ENCODE results near the gene SH3PXD2A. TPM values are rescaled to one million over a fixed set of nuclear protein-coding genes. Genes with fewer than 3 reads are reported as not detected.

The SH3PXD2A gene
- total and polyA plus RNA-seq, 7 experiments from 2014 or later: 0.54 to 20.5 (median 9.9) TPM

DNA sequence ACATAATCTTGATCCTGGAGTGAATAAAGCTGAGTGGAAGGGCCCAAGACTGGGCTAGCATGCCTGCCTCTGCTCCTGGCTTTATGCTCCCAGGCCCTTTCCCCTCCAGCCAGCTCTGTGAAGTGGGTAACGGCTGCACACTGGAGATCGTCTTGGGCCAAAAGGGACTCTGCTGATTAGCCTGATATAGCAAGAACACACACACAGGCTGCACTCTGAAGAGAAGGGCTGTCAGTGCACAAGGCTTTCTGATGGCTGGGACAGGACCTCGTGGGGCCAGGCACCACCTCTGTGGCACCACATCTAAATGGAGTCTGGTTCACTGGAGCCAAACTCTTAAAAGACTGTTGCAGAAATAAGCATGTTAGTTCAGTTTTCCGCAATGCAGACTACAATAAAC lies 200.5 kb downstream of the SH3PXD2A start:
- H3K36me3 ChIP-seq (ENCODE audit: control insufficient read depth in 2 of 3, insufficient read depth in 3 of 3, low read length in 3 of 3): no peaks in the 10 kb centered on the region
- H3K9me3 ChIP-seq (ENCODE audit: control insufficient read depth in 2 of 3, low read length in 3 of 3): no peaks in the 10 kb centered on the region
- no peak overlapping the region for H3K4me3 ChIP-seq (ENCODE audit: low read length)
- peaks cover 2 to 6% of the 10 kb centered on the region in 2 donors for H3K4me1 ChIP-seq (ENCODE audit: control insufficient read depth in 2 of 2, insufficient read depth in 2 of 2, low read length in 2 of 2)
- intact Hi-C loops (cut with micrococcal nuclease): no loop called here
- no peak for ATAC-seq
- H3K27me3 Mint-ChIP-seq: no peaks in the 10 kb centered on the region
- no peak overlapping the region for H3K4me3 Mint-ChIP-seq
- H3K27ac Mint-ChIP-seq: peak overlapping the region in 2 of 9 donors; percentile 23 to 25
- ChIA-PET POLR2A (no interaction called here), CTCF (no interaction called here)
- H3K27me3 ChIP-seq (ENCODE audit: control insufficient read depth in 2 of 2, insufficient read depth in 2 of 2, low read length in 2 of 2): no peaks in the 10 kb centered on the region
- H3K36me3 Mint-ChIP-seq: peaks cover 0 to 22% (median 17%) of the 10 kb centered on the region in 5 donors
- peaks cover 0 to 7% (median 0%) of the 10 kb centered on the region in 11 donors for H3K9me3 Mint-ChIP-seq
- no peak overlapping the region for H3K27ac ChIP-seq (ENCODE audit: low read depth, low read length)
- DNase-seq: no peak
- H3K4me1 Mint-ChIP-seq: peaks cover 0 to 26% (median 7%) of the 10 kb centered on the region in 7 donors

DNA sequence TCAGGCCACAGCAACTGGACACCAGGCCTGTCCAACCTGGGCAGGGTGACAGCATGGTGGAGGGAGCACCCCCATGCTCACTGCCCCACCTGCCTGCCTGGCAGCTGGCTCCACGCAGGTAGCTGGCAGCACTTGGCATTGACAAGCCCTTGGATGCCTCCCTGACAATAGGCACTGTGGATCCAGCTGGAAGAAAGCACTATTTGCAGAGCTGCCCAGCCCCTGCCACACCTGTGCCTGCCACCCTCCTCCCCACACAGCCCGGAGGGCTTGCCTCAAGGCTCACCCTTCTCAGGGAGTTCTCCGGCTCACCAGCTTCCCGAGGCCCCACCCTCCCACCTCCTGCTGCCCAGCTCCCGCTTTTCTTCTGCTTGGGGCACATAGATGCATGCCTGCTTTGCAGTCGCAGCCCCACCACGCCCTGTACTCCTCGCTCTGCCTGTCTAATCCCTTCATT lies 201.8 kb downstream of the SH3PXD2A start:
- ChIA-PET POLR2A (no interaction called here), CTCF (no interaction called here)
- DNase-seq (no peak), ATAC-seq (no peak)
- Histone ChIP-seq H3K36me3 (ENCODE audit: control insufficient read depth in 2 of 3, insufficient read depth in 3 of 3, low read length in 3 of 3) (no peaks in the 10 kb centered on the region), H3K27me3 (ENCODE audit: control insufficient read depth in 2 of 2, insufficient read depth in 2 of 2, low read length in 2 of 2) (no peaks in the 10 kb centered on the region), H3K4me3 (ENCODE audit: low read length) (no peak overlapping the region), H3K27ac (ENCODE audit: low read depth, low read length) (no peak overlapping the region), H3K9me3 (ENCODE audit: control insufficient read depth in 2 of 3, low read length in 3 of 3) (no peaks in the 10 kb centered on the region), H3K4me1 (ENCODE audit: control insufficient read depth in 2 of 2, insufficient read depth in 2 of 2, low read length in 2 of 2) (no peaks in the 10 kb centered on the region)
- Mint-ChIP-seq H3K9me3 (peaks cover 0 to 7% (median 0%) of the 10 kb centered on the region in 11 donors), H3K27ac (peak overlapping the region in 1 of 9 donors; percentile 72), H3K27me3 (no peaks in the 10 kb centered on the region), H3K36me3 (peaks cover 0 to 22% (median 17%) of the 10 kb centered on the region in 5 donors), H3K4me1 (peaks cover 0 to 18% (median 0%) of the 10 kb centered on the region in 7 donors), H3K4me3 (no peak overlapping the region)
- intact Hi-C loops (cut with micrococcal nuclease): no loop called here

DNA sequence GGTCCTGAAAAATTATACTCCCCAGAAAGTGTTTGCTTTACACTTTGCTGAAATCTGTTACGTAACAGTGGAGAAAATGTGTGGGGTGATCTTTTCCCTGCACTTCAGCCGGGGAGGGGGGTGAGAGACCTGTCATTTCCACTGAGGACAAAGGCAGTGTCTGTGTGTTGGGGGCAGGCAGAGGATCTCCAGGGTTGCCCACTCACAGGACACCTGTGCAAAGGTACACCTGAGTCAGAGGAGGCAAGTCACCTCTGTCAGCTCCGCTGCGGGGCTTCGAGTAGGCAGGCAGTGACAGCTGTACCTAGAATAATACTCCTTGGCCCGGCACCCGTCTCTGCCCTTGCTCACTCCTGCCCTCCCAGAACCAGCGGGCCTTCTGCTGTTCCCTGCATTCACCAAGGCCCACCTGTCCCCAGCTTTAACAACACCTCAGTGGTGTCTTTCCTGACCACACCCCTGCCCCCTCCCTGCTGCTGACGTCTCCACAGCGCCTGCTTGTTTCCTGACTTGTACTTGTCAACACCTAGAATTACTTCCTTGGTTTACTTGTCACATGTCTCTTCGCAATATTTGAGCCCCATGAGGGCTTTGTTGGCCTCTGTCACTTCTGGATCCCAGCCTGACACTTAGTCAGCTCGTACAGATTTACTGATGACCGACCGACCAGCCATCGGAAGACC lies 202.6 kb downstream of the SH3PXD2A start:
- no peak for ATAC-seq
- Histone ChIP-seq H3K27me3 (ENCODE audit: control insufficient read depth in 2 of 2, insufficient read depth in 2 of 2, low read length in 2 of 2) (no peaks in the 10 kb centered on the region), H3K4me1 (ENCODE audit: control insufficient read depth in 2 of 2, insufficient read depth in 2 of 2, low read length in 2 of 2) (no peaks in the 10 kb centered on the region), H3K36me3 (ENCODE audit: control insufficient read depth in 2 of 3, insufficient read depth in 3 of 3, low read length in 3 of 3) (no peaks in the 10 kb centered on the region), H3K4me3 (ENCODE audit: low read length) (no peak overlapping the region), H3K27ac (ENCODE audit: low read depth, low read length) (no peak overlapping the region), H3K9me3 (ENCODE audit: control insufficient read depth in 2 of 3, low read length in 3 of 3) (no peaks in the 10 kb centered on the region)
- intact Hi-C loops (cut with micrococcal nuclease): no loop called here
- POLR2A ChIA-PET: no interaction called here
- peak overlapping the region in 2 of 9 donors; percentile 75 to 85 for H3K27ac Mint-ChIP-seq
- peaks cover 0 to 5% (median 0%) of the 10 kb centered on the region in 11 donors for H3K9me3 Mint-ChIP-seq
- no peaks in the 10 kb centered on the region for H3K27me3 Mint-ChIP-seq
- CTCF ChIA-PET: no interaction called here
- peaks cover 0 to 14% (median 9%) of the 10 kb centered on the region in 5 donors for H3K36me3 Mint-ChIP-seq
- H3K4me1 Mint-ChIP-seq: peaks cover 0 to 15% (median 0%) of the 10 kb centered on the region in 7 donors
- H3K4me3 Mint-ChIP-seq: no peak overlapping the region
- DNase-seq: peak in 1 of 9 donors; percentile 48

DNA sequence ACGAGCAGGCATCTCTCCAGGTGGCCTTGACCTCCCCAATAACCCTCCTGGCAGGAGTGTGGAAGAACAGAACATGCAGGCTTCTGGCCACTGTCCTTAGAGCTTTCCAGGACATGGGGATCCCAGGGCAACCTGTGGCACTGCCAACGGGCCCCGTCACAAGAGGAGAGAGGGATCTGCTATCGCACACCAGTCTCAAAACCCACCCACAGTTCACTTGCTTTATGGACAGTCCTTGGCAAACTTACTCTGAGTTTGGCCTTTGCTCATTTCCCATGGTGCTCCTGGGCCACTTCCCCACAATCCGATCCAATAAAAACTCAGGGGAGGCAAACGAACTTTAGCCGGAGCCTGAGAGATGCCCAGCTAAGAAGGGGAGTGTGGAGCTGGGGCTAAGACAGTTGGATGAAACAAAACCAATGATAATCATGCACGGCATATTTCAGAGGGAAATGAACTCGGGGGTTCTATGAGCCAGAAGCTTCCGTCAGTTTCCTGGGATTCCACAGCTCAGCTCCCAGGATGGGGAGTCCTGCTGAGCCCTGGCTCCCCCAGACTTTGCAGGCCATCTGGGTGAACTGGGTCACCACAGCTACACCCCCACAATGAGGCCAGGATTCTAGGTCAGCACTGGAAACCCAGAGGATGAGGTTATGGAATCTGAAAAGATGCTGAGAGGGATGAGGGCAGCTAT lies 203.4 kb downstream of the SH3PXD2A start:
- no peaks in the 10 kb centered on the region for H3K27me3 ChIP-seq (ENCODE audit: control insufficient read depth in 2 of 2, insufficient read depth in 2 of 2, low read length in 2 of 2)
- no peak for ATAC-seq
- H3K4me1 Mint-ChIP-seq: peaks cover 0 to 15% (median 0%) of the 10 kb centered on the region in 7 donors
- intact Hi-C loops (cut with micrococcal nuclease): no loop called here
- no peaks in the 10 kb centered on the region for H3K9me3 Mint-ChIP-seq
- H3K4me3 ChIP-seq (ENCODE audit: low read length): no peak overlapping the region
- H3K36me3 Mint-ChIP-seq: peaks cover 0 to 6% (median under 1%) of the 10 kb centered on the region in 5 donors
- DNase-seq: no peak
- no peaks in the 10 kb centered on the region for H3K4me1 ChIP-seq (ENCODE audit: control insufficient read depth in 2 of 2, insufficient read depth in 2 of 2, low read length in 2 of 2)
- no peak overlapping the region for H3K27ac ChIP-seq (ENCODE audit: low read depth, low read length)
- H3K27me3 Mint-ChIP-seq: no peaks in the 10 kb centered on the region
- ChIA-PET CTCF (no interaction called here), POLR2A (no interaction called here)
- no peaks in the 10 kb centered on the region for H3K36me3 ChIP-seq (ENCODE audit: control insufficient read depth in 2 of 3, insufficient read depth in 3 of 3, low read length in 3 of 3)
- no peaks in the 10 kb centered on the region for H3K9me3 ChIP-seq (ENCODE audit: control insufficient read depth in 2 of 3, low read length in 3 of 3)
- no peak overlapping the region for H3K4me3 Mint-ChIP-seq
- peak overlapping the region in 1 of 9 donors; percentile 14 for H3K27ac Mint-ChIP-seq

DNA sequence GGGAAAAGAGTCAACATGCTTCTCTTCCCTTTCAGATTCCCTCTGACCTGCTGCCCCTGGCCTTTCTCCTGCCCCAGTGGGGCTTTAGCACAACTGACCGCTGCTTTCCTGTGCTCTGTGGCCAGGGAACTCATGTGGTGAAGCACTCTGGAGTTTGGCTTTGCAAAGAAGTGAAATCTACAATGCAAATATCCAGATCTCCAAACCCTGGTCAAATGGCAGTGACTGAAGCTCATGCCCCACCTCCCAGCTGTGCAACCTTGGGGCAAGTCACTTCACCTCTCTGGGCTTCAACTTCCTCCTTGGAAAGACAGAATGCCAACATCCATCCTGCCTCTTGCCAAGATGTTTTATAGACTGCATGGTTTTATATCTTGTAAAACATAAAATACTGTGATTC lies 204.0 kb downstream of the SH3PXD2A start:
- ATAC-seq: no peak
- Mint-ChIP-seq H3K27ac (no peak overlapping the region), H3K36me3 (peaks cover 0 to 6% (median 0%) of the 10 kb centered on the region in 5 donors), H3K4me3 (no peak overlapping the region), H3K9me3 (no peaks in the 10 kb centered on the region), H3K27me3 (no peaks in the 10 kb centered on the region), H3K4me1 (peaks cover 0 to 15% (median 0%) of the 10 kb centered on the region in 7 donors)
- no peak overlapping the region for H3K4me3 ChIP-seq (ENCODE audit: low read length)
- no peaks in the 10 kb centered on the region for H3K27me3 ChIP-seq (ENCODE audit: control insufficient read depth in 2 of 2, insufficient read depth in 2 of 2, low read length in 2 of 2)
- H3K4me1 ChIP-seq (ENCODE audit: control insufficient read depth in 2 of 2, insufficient read depth in 2 of 2, low read length in 2 of 2): no peaks in the 10 kb centered on the region
- H3K27ac ChIP-seq (ENCODE audit: low read depth, low read length): no peak overlapping the region
- no peaks in the 10 kb centered on the region for H3K9me3 ChIP-seq (ENCODE audit: control insufficient read depth in 2 of 3, low read length in 3 of 3)
- ChIA-PET POLR2A (no interaction called here), CTCF (no interaction called here)
- intact Hi-C loops (cut with micrococcal nuclease): no loop called here
- DNase-seq: no peak
- H3K36me3 ChIP-seq (ENCODE audit: control insufficient read depth in 2 of 3, insufficient read depth in 3 of 3, low read length in 3 of 3): no peaks in the 10 kb centered on the region

DNA sequence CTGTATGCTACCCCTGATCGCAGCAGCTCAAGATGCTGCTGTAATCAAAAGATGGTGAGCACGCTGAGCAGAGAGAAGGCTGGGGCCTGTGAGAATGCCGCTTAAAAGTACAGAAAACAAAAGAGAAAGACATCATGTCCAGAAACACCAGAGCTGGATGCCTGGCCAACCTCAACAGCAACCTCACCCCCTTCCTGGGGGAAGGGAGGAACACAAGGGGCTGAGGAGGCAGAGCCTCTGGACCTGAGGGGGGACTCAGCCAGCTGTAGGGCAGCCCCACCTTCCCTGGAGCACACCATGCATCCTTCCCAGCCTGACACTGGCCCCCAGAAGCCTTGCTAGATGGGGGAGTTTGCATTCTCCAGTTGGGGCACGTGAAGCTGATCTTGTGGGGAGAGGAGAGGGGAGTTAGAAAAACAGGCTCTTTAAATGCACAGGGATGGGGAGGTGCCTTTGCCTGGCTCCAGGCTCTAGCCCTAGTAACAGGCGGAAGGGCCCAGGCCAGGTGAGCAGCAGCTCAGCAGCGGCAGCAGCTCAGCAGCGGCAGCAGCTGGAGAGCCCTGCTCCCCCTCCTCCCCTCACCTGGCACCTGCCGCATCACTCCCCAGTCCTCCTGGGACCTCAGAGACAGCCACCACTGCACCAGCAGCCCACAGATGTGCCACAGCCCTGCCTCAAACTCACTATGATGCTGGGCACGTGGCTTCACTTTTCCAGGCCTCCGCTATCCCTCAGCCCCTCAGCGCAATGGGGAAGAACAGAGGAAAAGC lies 205.5 kb downstream of the SH3PXD2A start:
- peaks cover 0 to 11% (median 0%) of the 10 kb centered on the region in 7 donors for H3K4me1 Mint-ChIP-seq
- DNase-seq (no peak), ATAC-seq (no peak)
- no peak overlapping the region for H3K4me3 Mint-ChIP-seq
- POLR2A ChIA-PET: interaction anchor here (1.3 kb wide), 1 partner anchor 17 kb away, joined by 3 read pairs; no protein-coding TSS in a partner anchor
- H3K4me3 ChIP-seq (ENCODE audit: low read length): no peak overlapping the region
- peaks cover 0 to 3% (median 0%) of the 10 kb centered on the region in 5 donors for H3K36me3 Mint-ChIP-seq
- no peak overlapping the region for H3K27ac Mint-ChIP-seq
- no peaks in the 10 kb centered on the region for H3K9me3 ChIP-seq (ENCODE audit: control insufficient read depth in 2 of 3, low read length in 3 of 3)
- H3K4me1 ChIP-seq (ENCODE audit: control insufficient read depth in 2 of 2, insufficient read depth in 2 of 2, low read length in 2 of 2): no peaks in the 10 kb centered on the region
- H3K36me3 ChIP-seq (ENCODE audit: control insufficient read depth in 2 of 3, insufficient read depth in 3 of 3, low read length in 3 of 3): no peaks in the 10 kb centered on the region
- no peaks in the 10 kb centered on the region for H3K9me3 Mint-ChIP-seq
- no peaks in the 10 kb centered on the region for H3K27me3 Mint-ChIP-seq
- intact Hi-C loops (cut with micrococcal nuclease): no loop called here
- no peak overlapping the region for H3K27ac ChIP-seq (ENCODE audit: low read depth, low read length)
- CTCF ChIA-PET: interaction anchor here (0.6 to 0.8 kb wide), 2 partner anchors 17 to 36 kb away, joined by 3 read pairs; no protein-coding TSS in a partner anchor
- no peaks in the 10 kb centered on the region for H3K27me3 ChIP-seq (ENCODE audit: control insufficient read depth in 2 of 2, insufficient read depth in 2 of 2, low read length in 2 of 2)
